GM23338 (cell line): ENCODE results near the gene GPR162.

Experiments
- CREB1 ChIP-seq: fragments of 250-450 bp; sonication (Bioruptor Pico); IDR thresholded peaks from 2 replicates; pipeline ENCODE4 v1.5.0; 2020; ENCODE audit warnings: low read depth, mild to moderate bottlenecking, moderate library complexity
- CTCF ChIP-seq, 2 experiments: fragments of 200-600 bp in 1 of 2; sonication (generic) in 1 of 2; conservative IDR thresholded peaks; 2 replicates each; pipeline versions ENCODE4 v1.5.1 to v1.6.1; 2016 to 2017; ENCODE audit warnings: antibody characterized with exemption in 2 of 2, low read depth in 2 of 2, mild to moderate bottlenecking in 2 of 2, moderate library complexity in 1 of 2
- ETS1 ChIP-seq: IDR thresholded peaks from 2 replicates; pipeline ENCODE4 v1.6.1; 2016; ENCODE audit warnings: antibody characterized with exemption
- EZH2 ChIP-seq: fragments of 200-600 bp; sonication (generic); IDR thresholded peaks from one replicate; pipeline ENCODE4 v1.8.0; 2017; ENCODE audit warnings: antibody characterized with exemption, mild to moderate bottlenecking, low read depth; ENCODE audit not compliant: unreplicated experiment
- EZH2phosphoT487 ChIP-seq: fragments of 200-600 bp; sonication (generic); IDR thresholded peaks from one replicate; pipeline ENCODE4 v1.8.1; 2018; ENCODE audit warnings: antibody characterized with exemption; ENCODE audit not compliant: unreplicated experiment
- JUNB ChIP-seq: IDR thresholded peaks from one replicate; pipeline ENCODE4 v1.6.1; 2016; ENCODE audit warnings: antibody characterized with exemption; ENCODE audit not compliant: unreplicated experiment
- POLR2AphosphoS5 ChIP-seq: IDR thresholded peaks from 2 replicates; pipeline ENCODE4 v1.6.1; 2016; ENCODE audit warnings: antibody characterized with exemption, low read depth
- STAT1 ChIP-seq: IDR thresholded peaks from one replicate; pipeline ENCODE4 v1.6.1; 2016; ENCODE audit warnings: antibody characterized with exemption; ENCODE audit not compliant: unreplicated experiment
- ZNF114 ChIP-seq: fragments of 250-450 bp; sonication (Bioruptor Pico); IDR thresholded peaks from 2 replicates; pipeline ENCODE4 v1.5.0; 2020; ENCODE audit warnings: mild to moderate bottlenecking, moderate library complexity
- ZNF331 ChIP-seq: fragments of 250-450 bp; sonication (Bioruptor Pico); IDR thresholded peaks from 2 replicates; pipeline ENCODE4 v1.5.0; 2020; ENCODE audit warnings: low read depth, mild to moderate bottlenecking, moderate library complexity
- TF ChIP-seq, protein P1 (sequence below): IDR thresholded peaks from one replicate; pipeline ENCODE4 v1.6.1; 2018; ENCODE audit warnings: antibody characterized with exemption; ENCODE audit not compliant: unreplicated experiment

GRCh38 chr12:6831450-6831995, 9.9 kb downstream of the GPR162 start:
- TF ChIP-seq CTCF (conservative IDR thresholded peaks at IDR 0.05; ENCODE audit: low read depth in 2 of 2) (no peak), CREB1 (CRISPR knock-in tag) (no peak), EZH2phosphoT487 (no peak), EZH2 (no peak), POLR2AphosphoS5 (no peak), ETS1 (no peak), ZNF331 (CRISPR knock-in tag) (no peak), JUNB (no peak), ZNF114 (CRISPR knock-in tag) (no peak), STAT1 (no peak)
- TF ChIP-seq, protein P1, sequence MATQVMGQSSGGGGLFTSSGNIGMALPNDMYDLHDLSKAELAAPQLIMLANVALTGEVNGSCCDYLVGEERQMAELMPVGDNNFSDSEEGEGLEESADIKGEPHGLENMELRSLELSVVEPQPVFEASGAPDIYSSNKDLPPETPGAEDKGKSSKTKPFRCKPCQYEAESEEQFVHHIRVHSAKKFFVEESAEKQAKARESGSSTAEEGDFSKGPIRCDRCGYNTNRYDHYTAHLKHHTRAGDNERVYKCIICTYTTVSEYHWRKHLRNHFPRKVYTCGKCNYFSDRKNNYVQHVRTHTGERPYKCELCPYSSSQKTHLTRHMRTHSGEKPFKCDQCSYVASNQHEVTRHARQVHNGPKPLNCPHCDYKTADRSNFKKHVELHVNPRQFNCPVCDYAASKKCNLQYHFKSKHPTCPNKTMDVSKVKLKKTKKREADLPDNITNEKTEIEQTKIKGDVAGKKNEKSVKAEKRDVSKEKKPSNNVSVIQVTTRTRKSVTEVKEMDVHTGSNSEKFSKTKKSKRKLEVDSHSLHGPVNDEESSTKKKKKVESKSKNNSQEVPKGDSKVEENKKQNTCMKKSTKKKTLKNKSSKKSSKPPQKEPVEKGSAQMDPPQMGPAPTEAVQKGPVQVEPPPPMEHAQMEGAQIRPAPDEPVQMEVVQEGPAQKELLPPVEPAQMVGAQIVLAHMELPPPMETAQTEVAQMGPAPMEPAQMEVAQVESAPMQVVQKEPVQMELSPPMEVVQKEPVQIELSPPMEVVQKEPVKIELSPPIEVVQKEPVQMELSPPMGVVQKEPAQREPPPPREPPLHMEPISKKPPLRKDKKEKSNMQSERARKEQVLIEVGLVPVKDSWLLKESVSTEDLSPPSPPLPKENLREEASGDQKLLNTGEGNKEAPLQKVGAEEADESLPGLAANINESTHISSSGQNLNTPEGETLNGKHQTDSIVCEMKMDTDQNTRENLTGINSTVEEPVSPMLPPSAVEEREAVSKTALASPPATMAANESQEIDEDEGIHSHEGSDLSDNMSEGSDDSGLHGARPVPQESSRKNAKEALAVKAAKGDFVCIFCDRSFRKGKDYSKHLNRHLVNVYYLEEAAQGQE: no peak
